ENCODE results near the gene ABLIM3. TPM values are rescaled to one million over a fixed set of nuclear protein-coding genes. Genes with fewer than 3 reads are reported as not detected.

The ABLIM3 gene
- polyA plus RNA-seq, 1 of the 3 experiments (the other 2 are of a cell fraction) = 5.9 TPM

GRCh38 chr5:149257131-149257530, 115.8 kb downstream of the ABLIM3 start:
- ChIA-PET CTCF (interaction anchor here (1.3 to 1.9 kb wide), 4 partner anchors 8 to 222 kb away, joined by 3 to 4 read pairs (median 4); partner anchors contain the start of gene ABLIM3), POLR2A (no interaction called here)
- H3K27me3 ChIP-seq (ENCODE audit: insufficient read depth) = no peaks in the 10 kb centered on the region
- 0% methylated on average over 1 of the region's 1 CpG for WGBS (ENCODE audit: low lambda C conversion rate)
- H4K20me1 ChIP-seq (ENCODE audit: insufficient read depth) = no peaks in the 10 kb centered on the region
- H3K9me2 ChIP-seq = no peaks in the 10 kb centered on the region
- H3K4me3 ChIP-seq (ENCODE audit: low read depth in 2 of 2, low read length in 1 of 2) = no peak overlapping the region
- no peak overlapping the region for H2AFZ ChIP-seq (ENCODE audit: low read depth)
- H3K27ac ChIP-seq (ENCODE audit: low read depth in 2 of 2, low read length in 1 of 2) = peak overlapping the region in 1 of 2 experiments; percentile 29; a peak in 1 of 4 replicates
- H3K9me3 ChIP-seq = no peaks in the 10 kb centered on the region
- no peak overlapping the region for H3K9ac ChIP-seq
- no peaks in the 10 kb centered on the region for H3K79me2 ChIP-seq (ENCODE audit: insufficient read depth)
- H3F3A ChIP-seq (replicated peaks; ENCODE audit: insufficient read depth) = no peaks in the 10 kb centered on the region
- no peak overlapping the region for H3K4me2 ChIP-seq
- no peaks in the 10 kb centered on the region for H3K4me1 ChIP-seq (ENCODE audit: control insufficient read depth in 1 of 2, insufficient read depth in 2 of 2, low read depth in 1 of 2, low read length in 1 of 2)
- TF ChIP-seq CHD2 (IDR thresholded peaks at IDR 0.05; ENCODE audit: low read length, partially characterized antibody) (no peak), RFX5 (IDR thresholded peaks at IDR 0.05; ENCODE audit: low read length) (no peak), JUND (IDR thresholded peaks at IDR 0.05) (no peak), MEF2A (IDR thresholded peaks at IDR 0.05; ENCODE audit: borderline replicate concordance, low read depth) (no peak), FOSL2 (IDR thresholded peaks at IDR 0.05; ENCODE audit: borderline replicate concordance, low read depth) (no peak), SIN3A (IDR thresholded peaks at IDR 0.05; ENCODE audit: borderline replicate concordance, low read depth, low read length) (no peak), POLR2AphosphoS5 (IDR thresholded peaks at IDR 0.05; ENCODE audit: low read depth, low read length) (no peak), YY1 (IDR thresholded peaks at IDR 0.05; ENCODE audit: low read depth) (no peak), PBX3 (IDR thresholded peaks at IDR 0.05) (no peak), SMC3 (IDR thresholded peaks at IDR 0.05; ENCODE audit: low read depth, low read length) (no peak), CTCF (IDR thresholded peaks at IDR 0.05) (no peak), MXI1 (IDR thresholded peaks at IDR 0.05; ENCODE audit: low read depth, low read length) (no peak), RXRA (IDR thresholded peaks at IDR 0.05; ENCODE audit: borderline replicate concordance, low read depth) (no peak), EZH2phosphoT487 (IDR thresholded peaks at IDR 0.05; ENCODE audit: borderline replicate concordance, low read depth) (no peak), IRF3 (IDR thresholded peaks at IDR 0.05; ENCODE audit: low read depth, low read length) (no peak)
- TF ChIP-seq, protein P1, sequence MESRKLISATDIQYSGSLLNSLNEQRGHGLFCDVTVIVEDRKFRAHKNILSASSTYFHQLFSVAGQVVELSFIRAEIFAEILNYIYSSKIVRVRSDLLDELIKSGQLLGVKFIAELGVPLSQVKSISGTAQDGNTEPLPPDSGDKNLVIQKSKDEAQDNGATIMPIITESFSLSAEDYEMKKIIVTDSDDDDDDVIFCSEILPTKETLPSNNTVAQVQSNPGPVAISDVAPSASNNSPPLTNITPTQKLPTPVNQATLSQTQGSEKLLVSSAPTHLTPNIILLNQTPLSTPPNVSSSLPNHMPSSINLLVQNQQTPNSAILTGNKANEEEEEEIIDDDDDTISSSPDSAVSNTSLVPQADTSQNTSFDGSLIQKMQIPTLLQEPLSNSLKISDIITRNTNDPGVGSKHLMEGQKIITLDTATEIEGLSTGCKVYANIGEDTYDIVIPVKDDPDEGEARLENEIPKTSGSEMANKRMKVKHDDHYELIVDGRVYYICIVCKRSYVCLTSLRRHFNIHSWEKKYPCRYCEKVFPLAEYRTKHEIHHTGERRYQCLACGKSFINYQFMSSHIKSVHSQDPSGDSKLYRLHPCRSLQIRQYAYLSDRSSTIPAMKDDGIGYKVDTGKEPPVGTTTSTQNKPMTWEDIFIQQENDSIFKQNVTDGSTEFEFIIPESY (IDR thresholded peaks at IDR 0.05; ENCODE audit: borderline replicate concordance, low read depth) = no peak
- TF ChIP-seq, protein P2, sequence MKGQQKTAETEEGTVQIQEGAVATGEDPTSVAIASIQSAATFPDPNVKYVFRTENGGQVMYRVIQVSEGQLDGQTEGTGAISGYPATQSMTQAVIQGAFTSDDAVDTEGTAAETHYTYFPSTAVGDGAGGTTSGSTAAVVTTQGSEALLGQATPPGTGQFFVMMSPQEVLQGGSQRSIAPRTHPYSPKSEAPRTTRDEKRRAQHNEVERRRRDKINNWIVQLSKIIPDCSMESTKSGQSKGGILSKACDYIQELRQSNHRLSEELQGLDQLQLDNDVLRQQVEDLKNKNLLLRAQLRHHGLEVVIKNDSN (IDR thresholded peaks at IDR 0.05; ENCODE audit: borderline replicate concordance, low read depth) = no peak
- H3K36me3 ChIP-seq (replicated peaks in 1 of 2; ENCODE audit: control insufficient read depth in 1 of 2, insufficient read depth in 2 of 2, low read length in 1 of 2) = no peaks in the 10 kb centered on the region
- no peak for DNase-seq
